GM21381 (cell line): Measurements from ENCODE around the gene TM2D3.

Experiments used
- ATAC-seq: cut with Tn5 transposase; IDR thresholded peaks from one replicate; pipeline ENCODE4 v1.9.1; 2021; ENCODE audit warnings: mild to moderate bottlenecking, moderate library complexity; ENCODE audit not compliant: unreplicated experiment

TM2D3 gene

GRCh38 chr15:101609742-101610610, 42.2 kb downstream of the TM2D3 start:
- no peak for ATAC-seq

- ATAC-seq, result no peak
Observed at GRCh38 chr15:101608201-101608600, 44.0 kb downstream of the TM2D3 start.

GRCh38 chr15:101607108-101607507, 45.1 kb downstream of the TM2D3 start:
- ATAC-seq, result no peak

GRCh38 chr15:101604124-101604874, 47.9 kb downstream of the TM2D3 start:
- no peak for ATAC-seq

- no peak for ATAC-seq
Observed at GRCh38 chr15:101602801-101603200, 49.4 kb downstream of the TM2D3 start.

- ATAC-seq, result no peak
Observed at GRCh38 chr15:101600035-101600434, 52.1 kb downstream of the TM2D3 start.

- ATAC-seq, result no peak
Observed at GRCh38 chr15:101599091-101599490, 53.1 kb downstream of the TM2D3 start.

GRCh38 chr15:101597360-101597928, 54.7 kb downstream of the TM2D3 start:
- ATAC-seq, result no peak

- no peak for ATAC-seq
Observed at GRCh38 chr15:101596633-101597032, 55.5 kb downstream of the TM2D3 start.
